K562 (cell line): ENCODE data around the gene LAMA5. TPM values are rescaled to one million over a fixed set of nuclear protein-coding genes. Genes with fewer than 3 reads are reported as not detected.
A peak's percentile ranks its signal among the peaks of the same experiment; 100 is the strongest.

Experiments used
- CAMTA2 ChIP-seq: fragments of 250-450 bp; sonication (Bioruptor Pico); conservative IDR thresholded peaks from 2 replicates; pipeline ENCODE4 v1.5.1; 2022
- CHAMP1 ChIP-seq: fragments of 450-650 bp; IDR thresholded peaks from 2 replicates; pipeline ENCODE4 v1.6.1; 2016; ENCODE audit warnings: mild to moderate bottlenecking
- CHCHD3 ChIP-seq: fragments of 250-450 bp; sonication (Bioruptor Pico); IDR thresholded peaks from 2 replicates; pipeline ENCODE4 v2.1.2; 2022; ENCODE audit warnings: mild to moderate bottlenecking
- EHMT2 ChIP-seq: fragments of 450-650 bp; IDR thresholded peaks from 2 replicates; pipeline ENCODE4 v1.6.1; 2018; ENCODE audit warnings: antibody characterized with exemption
- ETV5 ChIP-seq: sonication (generic); formaldehyde crosslinking; IDR thresholded peaks from 2 replicates; pipeline ENCODE4 v1.4.0; 2020; ENCODE audit warnings: low read depth, mild to moderate bottlenecking, missing genetic modification reagents
- FOXK2 ChIP-seq, 2 experiments: fragments of 450-650 bp; IDR thresholded peaks in 1 of 2; conservative IDR thresholded peaks in 1 of 2; 2 replicates each; pipeline ENCODE4 v1.6.1; 2016; ENCODE audit warnings: low read depth in 2 of 2, mild to moderate bottlenecking in 1 of 2
- HBP1 ChIP-seq: fragments of 450-650 bp; formaldehyde crosslinking; IDR thresholded peaks from 2 replicates; pipeline ENCODE4 v1.4.0; 2022; ENCODE audit warnings: missing genetic modification characterization
- KLF6 ChIP-seq: fragments of 250-450 bp; sonication (Bioruptor Pico); IDR thresholded peaks from 2 replicates; pipeline ENCODE4 v1.4.0; 2020; ENCODE audit warnings: mild to moderate bottlenecking, moderate library complexity, borderline replicate concordance
- NBN ChIP-seq: fragments of 450-650 bp; IDR thresholded peaks from 2 replicates; pipeline ENCODE4 v1.6.1; 2016; ENCODE audit warnings: low read depth, mild to moderate bottlenecking
- NR2C1 ChIP-seq, 2 experiments: fragments of 450-650 bp; IDR thresholded peaks; 2 replicates each; pipeline ENCODE4 v1.6.1; 2017; ENCODE audit warnings: mild to moderate bottlenecking in 2 of 2, antibody characterized with exemption in 1 of 2, inconsistent platforms in 1 of 2, missing compliant biosample characterization in 1 of 2, missing genetic modification characterization in 1 of 2
- RUNX1 ChIP-seq: sonication (generic); IDR thresholded peaks from 2 replicates; pipeline ENCODE4 v1.6.1; 2016; ENCODE audit warnings: antibody characterized with exemption, low read depth
- VEZF1 ChIP-seq: fragments of 200-800 bp; sonication (Bioruptor generic); IDR thresholded peaks from 2 replicates; pipeline ENCODE4 v1.6.1; 2017; ENCODE audit warnings: missing genetic modification characterization, missing compliant biosample characterization
- polyA plus RNA-seq, 8 experiments: library from polyadenylated mRNA; depleted of rRNA in 4 of 8; stranded (reverse) in 5 of 8; unstranded in 3 of 8; fragments of >200 nt; fragmentation: Nextera tagmentation in 2 of 8; fragmentation: Illumina TruSeq in 1 of 8; extraction: Ambion mirVana in 2 of 8; extraction: Trizol in 1 of 8; gene quantifications; 2 replicates each; pipeline versions ENCODE4 v1.2.1 to v1.2.3, GENCODE V29; 2011 to 2014; ENCODE audit warnings: inconsistent platforms in 1 of 8, missing spikeins in 1 of 8
- total RNA-seq, 7 experiments: library from RNA; depleted of rRNA in 6 of 7; stranded (reverse); fragments of >200 nt in 6 of 7; fragmentation: Illumina TruSeq in 2 of 7; extraction: Trizol in 2 of 7; gene quantifications; 2 replicates each; pipeline versions ENCODE4 v1.2.1 to v1.2.3, GENCODE V29; 2011 to 2021; ENCODE audit warnings: low replicate concordance in 1 of 7
- TF ChIP-seq, protein P1 (sequence below): fragments of 450-650 bp; formaldehyde crosslinking; conservative IDR thresholded peaks from 2 replicates; pipeline ENCODE4 v1.4.0; 2022; ENCODE audit warnings: mild to moderate bottlenecking, missing genetic modification characterization
- TF ChIP-seq, protein P2 (sequence below): IDR thresholded peaks from 3 replicates; pipeline ENCODE4 v1.6.1; 2011; ENCODE audit warnings: borderline replicate concordance, mild to moderate bottlenecking, moderate library complexity; ENCODE audit not compliant: insufficient read length; ENCODE audit errors: extremely low read depth
- TF ChIP-seq, protein P3 (sequence below), 2 experiments: fragments of 200-800 bp in 1 of 2; sonication (Bioruptor generic) in 1 of 2; sonication (generic) in 1 of 2; formaldehyde crosslinking in 1 of 2; IDR thresholded peaks in 1 of 2; conservative IDR thresholded peaks in 1 of 2; 2 replicates each; pipeline versions ENCODE4 v1.5.0 to v1.6.1; 2016 to 2020; ENCODE audit warnings: missing compliant biosample characterization in 1 of 2, missing genetic modification characterization in 1 of 2, missing genetic modification reagents in 1 of 2

LAMA5 gene
- total and polyA plus RNA-seq, 9 of the 15 experiments (the other 6 are each of a cell fraction or from before 2014, with no cell fraction given): 0.31 to 101 (median 7.8) TPM

GRCh38 chr20:62301773-62302340 is 65.3 kb downstream of the LAMA5 start (continued):
- TF ChIP-seq, protein P1, sequence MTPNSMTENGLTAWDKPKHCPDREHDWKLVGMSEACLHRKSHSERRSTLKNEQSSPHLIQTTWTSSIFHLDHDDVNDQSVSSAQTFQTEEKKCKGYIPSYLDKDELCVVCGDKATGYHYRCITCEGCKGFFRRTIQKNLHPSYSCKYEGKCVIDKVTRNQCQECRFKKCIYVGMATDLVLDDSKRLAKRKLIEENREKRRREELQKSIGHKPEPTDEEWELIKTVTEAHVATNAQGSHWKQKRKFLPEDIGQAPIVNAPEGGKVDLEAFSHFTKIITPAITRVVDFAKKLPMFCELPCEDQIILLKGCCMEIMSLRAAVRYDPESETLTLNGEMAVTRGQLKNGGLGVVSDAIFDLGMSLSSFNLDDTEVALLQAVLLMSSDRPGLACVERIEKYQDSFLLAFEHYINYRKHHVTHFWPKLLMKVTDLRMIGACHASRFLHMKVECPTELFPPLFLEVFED (CRISPR knock-in tag): 0 out of 2 replicates have a peak, but pooled peaks have one; percentile 43
- TF ChIP-seq NR2C1 (IDR thresholded peaks at IDR 0.05) (no peak; the same call in 1 of the 2 replicates), NR2C1 (tag; IDR thresholded peaks at IDR 0.05) (no peak), RUNX1 (no peak), NBN (0 out of 2 replicates have a peak, but pooled peaks have one; percentile 57), ETV5 (CRISPR knock-in tag) (no peak; the same call in 1 of the 2 replicates), EHMT2 (peak; percentile 11; the same call in 1 of the 2 replicates), CAMTA2 (CRISPR knock-in tag) (no peak), VEZF1 (CRISPR knock-in tag) (peak; percentile 73), HBP1 (CRISPR knock-in tag) (no peak), CHAMP1 (no peak), KLF6 (CRISPR knock-in tag) (no peak), FOXK2 (conservative IDR thresholded peaks at IDR 0.05 in 1 of 2, IDR thresholded peaks at IDR 0.05 in 1 of 2; ENCODE audit: low read depth in 2 of 2) (peak in 1 of 2 experiments; percentile 63; a peak in 2 of 4 replicates), CHCHD3 (CRISPR knock-in tag) (no peak)
- TF ChIP-seq, protein P2, sequence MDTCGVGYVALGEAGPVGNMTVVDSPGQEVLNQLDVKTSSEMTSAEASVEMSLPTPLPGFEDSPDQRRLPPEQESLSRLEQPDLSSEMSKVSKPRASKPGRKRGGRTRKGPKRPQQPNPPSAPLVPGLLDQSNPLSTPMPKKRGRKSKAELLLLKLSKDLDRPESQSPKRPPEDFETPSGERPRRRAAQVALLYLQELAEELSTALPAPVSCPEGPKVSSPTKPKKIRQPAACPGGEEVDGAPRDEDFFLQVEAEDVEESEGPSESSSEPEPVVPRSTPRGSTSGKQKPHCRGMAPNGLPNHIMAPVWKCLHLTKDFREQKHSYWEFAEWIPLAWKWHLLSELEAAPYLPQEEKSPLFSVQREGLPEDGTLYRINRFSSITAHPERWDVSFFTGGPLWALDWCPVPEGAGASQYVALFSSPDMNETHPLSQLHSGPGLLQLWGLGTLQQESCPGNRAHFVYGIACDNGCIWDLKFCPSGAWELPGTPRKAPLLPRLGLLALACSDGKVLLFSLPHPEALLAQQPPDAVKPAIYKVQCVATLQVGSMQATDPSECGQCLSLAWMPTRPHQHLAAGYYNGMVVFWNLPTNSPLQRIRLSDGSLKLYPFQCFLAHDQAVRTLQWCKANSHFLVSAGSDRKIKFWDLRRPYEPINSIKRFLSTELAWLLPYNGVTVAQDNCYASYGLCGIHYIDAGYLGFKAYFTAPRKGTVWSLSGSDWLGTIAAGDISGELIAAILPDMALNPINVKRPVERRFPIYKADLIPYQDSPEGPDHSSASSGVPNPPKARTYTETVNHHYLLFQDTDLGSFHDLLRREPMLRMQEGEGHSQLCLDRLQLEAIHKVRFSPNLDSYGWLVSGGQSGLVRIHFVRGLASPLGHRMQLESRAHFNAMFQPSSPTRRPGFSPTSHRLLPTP: peak; percentile 70
- TF ChIP-seq, protein P3, sequence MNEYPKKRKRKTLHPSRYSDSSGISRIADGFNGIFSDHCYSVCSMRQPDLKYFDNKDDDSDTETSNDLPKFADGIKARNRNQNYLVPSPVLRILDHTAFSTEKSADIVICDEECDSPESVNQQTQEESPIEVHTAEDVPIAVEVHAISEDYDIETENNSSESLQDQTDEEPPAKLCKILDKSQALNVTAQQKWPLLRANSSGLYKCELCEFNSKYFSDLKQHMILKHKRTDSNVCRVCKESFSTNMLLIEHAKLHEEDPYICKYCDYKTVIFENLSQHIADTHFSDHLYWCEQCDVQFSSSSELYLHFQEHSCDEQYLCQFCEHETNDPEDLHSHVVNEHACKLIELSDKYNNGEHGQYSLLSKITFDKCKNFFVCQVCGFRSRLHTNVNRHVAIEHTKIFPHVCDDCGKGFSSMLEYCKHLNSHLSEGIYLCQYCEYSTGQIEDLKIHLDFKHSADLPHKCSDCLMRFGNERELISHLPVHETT (CRISPR knock-in tag; conservative IDR thresholded peaks at IDR 0.05 in 1 of 2, IDR thresholded peaks at IDR 0.05 in 1 of 2): no peak
